Endothelial cell of umbilical vein (primary cell): Measurements from ENCODE around the gene AK4.

Source experiments
- EZH2 ChIP-seq: IDR thresholded peaks from 2 replicates; pipeline ENCODE4 v1.6.1; 2012; ENCODE audit warnings: borderline replicate concordance, low read depth, mild to moderate bottlenecking, moderate library complexity, low read length, inconsistent platforms; ENCODE audit not compliant: severe bottlenecking
- FOS ChIP-seq: IDR thresholded peaks from 2 replicates; pipeline ENCODE4 v1.6.1; 2011; ENCODE audit warnings: mild to moderate bottlenecking, low read length, moderate library complexity, borderline replicate concordance; ENCODE audit not compliant: insufficient read depth
- GATA2 ChIP-seq: IDR thresholded peaks from 2 replicates; pipeline ENCODE4 v1.7.0; 2011; ENCODE audit warnings: low read depth, mild to moderate bottlenecking, moderate library complexity, mixed read lengths, low read length; ENCODE audit not compliant: insufficient read length, insufficient read depth
- JUN ChIP-seq: IDR thresholded peaks from 2 replicates; pipeline ENCODE4 v1.6.1; 2011; ENCODE audit warnings: borderline replicate concordance, low read depth; ENCODE audit not compliant: insufficient read length, insufficient read depth
- MYC ChIP-seq: IDR thresholded peaks from one replicate; pipeline ENCODE4 v1.6.1; 2011; ENCODE audit warnings: mild to moderate bottlenecking, low read depth, low read length
- POLR2A ChIP-seq: IDR thresholded peaks from 2 replicates; pipeline ENCODE4 v1.6.1; 2012; ENCODE audit warnings: low read depth, mild to moderate bottlenecking, control low read depth, low read length
- POLR2AphosphoS5 ChIP-seq: IDR thresholded peaks from 2 replicates; pipeline ENCODE4 v1.6.1; 2012; ENCODE audit warnings: low read depth, mild to moderate bottlenecking, control low read depth, low read length, moderate library complexity; ENCODE audit not compliant: insufficient read depth
- TF ChIP-seq, protein P1 (sequence below), 2 donors: IDR thresholded peaks; 1 replicate in 1 of 2; 2 replicates in 1 of 2; pipeline ENCODE4 v1.5.1; 2011; ENCODE audit warnings: low read length in 2 of 2, mild to moderate bottlenecking in 2 of 2, moderate library complexity in 2 of 2, control low read depth in 1 of 2, inconsistent platforms in 1 of 2, low read depth in 1 of 2; ENCODE audit not compliant: insufficient read depth in 1 of 2; ENCODE audit errors: extremely low read depth in 1 of 2

- TF ChIP-seq, protein P1, sequence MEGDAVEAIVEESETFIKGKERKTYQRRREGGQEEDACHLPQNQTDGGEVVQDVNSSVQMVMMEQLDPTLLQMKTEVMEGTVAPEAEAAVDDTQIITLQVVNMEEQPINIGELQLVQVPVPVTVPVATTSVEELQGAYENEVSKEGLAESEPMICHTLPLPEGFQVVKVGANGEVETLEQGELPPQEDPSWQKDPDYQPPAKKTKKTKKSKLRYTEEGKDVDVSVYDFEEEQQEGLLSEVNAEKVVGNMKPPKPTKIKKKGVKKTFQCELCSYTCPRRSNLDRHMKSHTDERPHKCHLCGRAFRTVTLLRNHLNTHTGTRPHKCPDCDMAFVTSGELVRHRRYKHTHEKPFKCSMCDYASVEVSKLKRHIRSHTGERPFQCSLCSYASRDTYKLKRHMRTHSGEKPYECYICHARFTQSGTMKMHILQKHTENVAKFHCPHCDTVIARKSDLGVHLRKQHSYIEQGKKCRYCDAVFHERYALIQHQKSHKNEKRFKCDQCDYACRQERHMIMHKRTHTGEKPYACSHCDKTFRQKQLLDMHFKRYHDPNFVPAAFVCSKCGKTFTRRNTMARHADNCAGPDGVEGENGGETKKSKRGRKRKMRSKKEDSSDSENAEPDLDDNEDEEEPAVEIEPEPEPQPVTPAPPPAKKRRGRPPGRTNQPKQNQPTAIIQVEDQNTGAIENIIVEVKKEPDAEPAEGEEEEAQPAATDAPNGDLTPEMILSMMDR (IDR thresholded peaks at IDR 0.05; ENCODE audit: extremely low read depth in 1 of 2, insufficient read depth in 1 of 2, low read depth in 1 of 2, low read length in 2 of 2), result no peak
- TF ChIP-seq POLR2AphosphoS5, result no peak
- no peak for TF ChIP-seq POLR2A
- TF ChIP-seq FOS, result no peak
- TF ChIP-seq JUN, result no peak
- no peak for TF ChIP-seq EZH2
- TF ChIP-seq MYC, result no peak
- TF ChIP-seq GATA2, result no peak
These were observed 81.8 kb downstream of the AK4 start for GRCh38 chr1:65229754-65230339.
